ENCODE measurements around the gene CEP20.

DNA sequence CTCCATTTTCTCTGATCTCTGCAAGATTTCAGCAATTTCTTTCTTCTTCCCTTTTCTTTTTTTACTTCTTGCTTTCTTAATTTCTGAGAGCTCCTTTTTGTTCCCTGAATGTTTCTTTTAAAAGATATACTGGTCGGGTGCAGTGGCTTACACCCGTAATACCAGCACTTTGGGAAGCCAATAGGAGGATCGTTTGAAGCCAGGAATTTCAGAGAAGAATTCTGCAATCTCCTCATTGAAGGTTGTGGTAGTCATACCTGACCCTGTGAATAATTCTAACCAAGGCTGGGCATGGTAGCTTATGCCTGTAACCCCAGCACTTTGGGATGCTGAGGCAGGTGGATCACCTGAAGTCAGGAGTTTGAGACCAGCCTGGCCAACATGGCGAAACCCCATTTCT is 45.4 kb upstream of the CEP20 start:
- TF ChIP-seq, protein P1, sequence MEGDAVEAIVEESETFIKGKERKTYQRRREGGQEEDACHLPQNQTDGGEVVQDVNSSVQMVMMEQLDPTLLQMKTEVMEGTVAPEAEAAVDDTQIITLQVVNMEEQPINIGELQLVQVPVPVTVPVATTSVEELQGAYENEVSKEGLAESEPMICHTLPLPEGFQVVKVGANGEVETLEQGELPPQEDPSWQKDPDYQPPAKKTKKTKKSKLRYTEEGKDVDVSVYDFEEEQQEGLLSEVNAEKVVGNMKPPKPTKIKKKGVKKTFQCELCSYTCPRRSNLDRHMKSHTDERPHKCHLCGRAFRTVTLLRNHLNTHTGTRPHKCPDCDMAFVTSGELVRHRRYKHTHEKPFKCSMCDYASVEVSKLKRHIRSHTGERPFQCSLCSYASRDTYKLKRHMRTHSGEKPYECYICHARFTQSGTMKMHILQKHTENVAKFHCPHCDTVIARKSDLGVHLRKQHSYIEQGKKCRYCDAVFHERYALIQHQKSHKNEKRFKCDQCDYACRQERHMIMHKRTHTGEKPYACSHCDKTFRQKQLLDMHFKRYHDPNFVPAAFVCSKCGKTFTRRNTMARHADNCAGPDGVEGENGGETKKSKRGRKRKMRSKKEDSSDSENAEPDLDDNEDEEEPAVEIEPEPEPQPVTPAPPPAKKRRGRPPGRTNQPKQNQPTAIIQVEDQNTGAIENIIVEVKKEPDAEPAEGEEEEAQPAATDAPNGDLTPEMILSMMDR (conservative IDR thresholded peaks at IDR 0.05; ENCODE audit: low read depth, low read length) = no peak
- no peak for TF ChIP-seq EZH2phosphoT487 (IDR thresholded peaks at IDR 0.05; ENCODE audit: borderline replicate concordance, low read length)
